ENCODE measurements around the gene BBS1. TPM values are rescaled to one million over a fixed set of nuclear protein-coding genes. Genes with fewer than 3 reads are reported as not detected.

Gene BBS1
- polyA plus RNA-seq, 3 donors, result 1.3 to 8.5 (median 3.5) TPM

DNA sequence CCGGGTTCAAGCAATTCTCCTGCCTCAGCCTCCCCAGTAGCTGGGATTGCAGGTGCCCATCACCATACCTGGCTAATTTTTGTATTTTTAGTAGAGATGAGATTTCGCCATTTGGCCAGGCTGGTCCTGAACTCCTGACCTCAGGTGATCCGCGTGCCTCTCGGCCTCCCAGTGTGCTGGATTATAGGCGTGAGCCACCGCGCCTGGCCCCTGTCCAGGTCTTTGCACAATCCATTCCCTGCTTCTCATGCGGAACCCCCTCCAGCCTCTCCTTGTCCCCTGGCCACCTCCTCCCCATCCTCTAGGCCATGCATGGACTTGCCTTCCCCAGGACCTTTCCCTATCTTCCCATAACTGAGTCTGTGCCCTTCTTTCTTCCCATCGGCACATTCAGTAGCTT, 21.5 kb upstream of the BBS1 start:
- Histone ChIP-seq H4K20me1 (ENCODE audit: insufficient read depth, low read length) (no peaks in the 10 kb centered on the region), H3K4me3 (replicated peaks in 1 of 3; ENCODE audit: low read depth in 2 of 3, low read length in 3 of 3) (no peak overlapping the region), H3K27ac (ENCODE audit: low read depth in 1 of 2, low read length in 2 of 2) (no peak overlapping the region), H3K4me2 (replicated peaks; ENCODE audit: extremely low read depth, low read length, poor library complexity, severe bottlenecking) (no peak overlapping the region), H3K36me3 (replicated peaks in 1 of 2; ENCODE audit: control insufficient read depth in 1 of 2, insufficient read depth in 2 of 2, low read length in 2 of 2) (peaks cover 52 to 97% of the 10 kb centered on the region in 2 donors), H3K27me3 (ENCODE audit: control insufficient read depth in 2 of 2, insufficient read depth in 2 of 2, low read length in 2 of 2) (no peaks in the 10 kb centered on the region), H3K79me2 (ENCODE audit: insufficient read depth, low read length) (no peaks in the 10 kb centered on the region), H3K9me3 (replicated peaks in 1 of 2; ENCODE audit: control insufficient read depth in 1 of 2, insufficient read depth in 1 of 2, low read length in 2 of 2) (no peaks in the 10 kb centered on the region), H3K4me1 (ENCODE audit: control insufficient read depth in 1 of 2, insufficient read depth in 2 of 2, low read length in 2 of 2) (no peaks in the 10 kb centered on the region), H2AFZ (ENCODE audit: insufficient read depth, low read depth, low read length, poor library complexity, severe bottlenecking) (no peak overlapping the region), H3K9ac (ENCODE audit: insufficient read depth, low read length, poor library complexity, severe bottlenecking) (no peak overlapping the region)
- H3K27ac Mint-ChIP-seq, result no peak overlapping the region
- intact Hi-C loops (cut with micrococcal nuclease), result no loop called here
- 96% methylated on average over 8 of the region's 10 CpGs for WGBS (ENCODE audit: insufficient coverage)
- H3K4me1 Mint-ChIP-seq, result no peaks in the 10 kb centered on the region
- no peak for DNase-seq
- H3K36me3 Mint-ChIP-seq, result peaks cover 57 to 83% of the 10 kb centered on the region in 2 donors
- H3K9me3 Mint-ChIP-seq, result no peaks in the 10 kb centered on the region
- peaks cover 0 to 5% (median 0%) of the 10 kb centered on the region in 3 donors for H3K27me3 Mint-ChIP-seq (ENCODE audit: low read depth in 3 of 3)
- H3K4me3 Mint-ChIP-seq, result no peak overlapping the region
- TF ChIP-seq, protein P1, sequence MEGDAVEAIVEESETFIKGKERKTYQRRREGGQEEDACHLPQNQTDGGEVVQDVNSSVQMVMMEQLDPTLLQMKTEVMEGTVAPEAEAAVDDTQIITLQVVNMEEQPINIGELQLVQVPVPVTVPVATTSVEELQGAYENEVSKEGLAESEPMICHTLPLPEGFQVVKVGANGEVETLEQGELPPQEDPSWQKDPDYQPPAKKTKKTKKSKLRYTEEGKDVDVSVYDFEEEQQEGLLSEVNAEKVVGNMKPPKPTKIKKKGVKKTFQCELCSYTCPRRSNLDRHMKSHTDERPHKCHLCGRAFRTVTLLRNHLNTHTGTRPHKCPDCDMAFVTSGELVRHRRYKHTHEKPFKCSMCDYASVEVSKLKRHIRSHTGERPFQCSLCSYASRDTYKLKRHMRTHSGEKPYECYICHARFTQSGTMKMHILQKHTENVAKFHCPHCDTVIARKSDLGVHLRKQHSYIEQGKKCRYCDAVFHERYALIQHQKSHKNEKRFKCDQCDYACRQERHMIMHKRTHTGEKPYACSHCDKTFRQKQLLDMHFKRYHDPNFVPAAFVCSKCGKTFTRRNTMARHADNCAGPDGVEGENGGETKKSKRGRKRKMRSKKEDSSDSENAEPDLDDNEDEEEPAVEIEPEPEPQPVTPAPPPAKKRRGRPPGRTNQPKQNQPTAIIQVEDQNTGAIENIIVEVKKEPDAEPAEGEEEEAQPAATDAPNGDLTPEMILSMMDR (IDR thresholded peaks at IDR 0.05), result no peak

DNA sequence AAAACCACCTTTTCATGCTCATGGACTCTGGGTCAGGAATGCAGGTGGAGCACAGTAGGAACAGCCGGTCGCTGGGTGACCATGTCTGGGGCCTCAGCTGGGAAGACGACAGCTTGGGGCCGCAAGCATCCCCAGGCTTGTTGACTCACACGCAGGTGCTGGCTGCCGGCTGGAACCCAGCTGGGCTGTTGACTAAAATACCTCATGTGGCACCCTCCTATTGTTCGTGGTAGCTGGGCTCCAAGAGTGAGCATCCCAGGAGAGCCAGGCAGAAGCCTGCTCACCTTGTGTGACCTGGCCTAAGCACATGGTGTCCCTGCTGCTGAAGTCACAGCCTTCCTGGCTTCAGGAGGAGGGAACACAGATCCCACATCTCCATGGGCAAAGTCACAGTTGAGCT, 20.8 kb upstream of the BBS1 start:
- no peaks in the 10 kb centered on the region for H3K79me2 ChIP-seq (ENCODE audit: insufficient read depth, low read length)
- H3K4me2 ChIP-seq (replicated peaks; ENCODE audit: extremely low read depth, low read length, poor library complexity, severe bottlenecking), result no peak overlapping the region
- H3K9ac ChIP-seq (ENCODE audit: insufficient read depth, low read length, poor library complexity, severe bottlenecking), result no peak overlapping the region
- 97% methylated on average over 7 of the region's 7 CpGs for WGBS (ENCODE audit: insufficient coverage)
- no peaks in the 10 kb centered on the region for H3K4me1 ChIP-seq (ENCODE audit: control insufficient read depth in 1 of 2, insufficient read depth in 2 of 2, low read length in 2 of 2)
- H4K20me1 ChIP-seq (ENCODE audit: insufficient read depth, low read length), result no peaks in the 10 kb centered on the region
- TF ChIP-seq, protein P1 (IDR thresholded peaks at IDR 0.05), result no peak
- H3K4me3 ChIP-seq (replicated peaks in 1 of 3; ENCODE audit: low read depth in 2 of 3, low read length in 3 of 3), result no peak overlapping the region
- H3K9me3 ChIP-seq (replicated peaks in 1 of 2; ENCODE audit: control insufficient read depth in 1 of 2, insufficient read depth in 1 of 2, low read length in 2 of 2), result no peaks in the 10 kb centered on the region
- H3K27ac Mint-ChIP-seq, result no peak overlapping the region
- no peak overlapping the region for H3K4me3 Mint-ChIP-seq
- no peak overlapping the region for H2AFZ ChIP-seq (ENCODE audit: insufficient read depth, low read depth, low read length, poor library complexity, severe bottlenecking)
- no peaks in the 10 kb centered on the region for H3K27me3 ChIP-seq (ENCODE audit: control insufficient read depth in 2 of 2, insufficient read depth in 2 of 2, low read length in 2 of 2)
- H3K4me1 Mint-ChIP-seq, result no peaks in the 10 kb centered on the region
- no peaks in the 10 kb centered on the region for H3K9me3 Mint-ChIP-seq
- H3K36me3 ChIP-seq (replicated peaks in 1 of 2; ENCODE audit: control insufficient read depth in 1 of 2, insufficient read depth in 2 of 2, low read length in 2 of 2), result peaks cover 53 to 98% of the 10 kb centered on the region in 2 donors
- no peak for DNase-seq
- no peak overlapping the region for H3K27ac ChIP-seq (ENCODE audit: low read depth in 1 of 2, low read length in 2 of 2)
- intact Hi-C loops (cut with micrococcal nuclease), result no loop called here
- H3K36me3 Mint-ChIP-seq, result peaks cover 61 to 88% of the 10 kb centered on the region in 2 donors
- peaks cover 0 to 5% (median 0%) of the 10 kb centered on the region in 3 donors for H3K27me3 Mint-ChIP-seq (ENCODE audit: low read depth in 3 of 3)
